Panc1 (cell line): Measurements from ENCODE around the gene BTK. TPM values are rescaled to one million over a fixed set of nuclear protein-coding genes. Genes with fewer than 3 reads are reported as not detected.

Experiments used
- ATAC-seq: fragments of 200-7000 bp; cut with Tn5 transposase; 2 replicates; pipeline ENCODE4 v1.9.1; 2020; ENCODE audit warnings: mild to moderate bottlenecking, moderate library complexity
- BruUV-seq: library from RNA; stranded (reverse); fragments of 400-500 nt; replicated peaks from 2 replicates; lab custom pipeline; 2021; lab: Mats Ljungman, UMichigan
- CTCF ChIA-PET: fragments of 300-600 bp; sonication (Branson Sonifier 250); formaldehyde crosslinking; loops from one replicate; lab custom pipeline; 2022; ENCODE audit warnings: antibody characterized with exemption; lab: Charles Lee
- POLR2A ChIA-PET: fragments of 300-600 bp; sonication (Branson Sonifier 250); formaldehyde crosslinking; loops from one replicate; lab custom pipeline; 2022; ENCODE audit warnings: antibody characterized with exemption; lab: Charles Lee
- DNase-seq: peaks from one replicate; pipeline ENCODE4 v3.0.0-alpha.2; 2010; ENCODE audit warnings: low read depth, low spot score
- H3K27ac ChIP-seq: 2 replicates; pipeline ENCODE4 v1.5.1; 2011; ENCODE audit warnings: mild to moderate bottlenecking, low read length, inconsistent platforms
- H3K27me3 ChIP-seq: fragments of 200-500 bp; sonication (Bioruptor generic); 2 replicates; pipeline ENCODE4 v1.6.0; 2014; ENCODE audit warnings: low read length, inconsistent platforms; ENCODE audit not compliant: control insufficient read depth, insufficient read depth
- H3K36me3 ChIP-seq: fragments of 200-500 bp; sonication (Bioruptor generic); 2 replicates; pipeline ENCODE4 v1.5.1; 2014; ENCODE audit warnings: inconsistent platforms, mild to moderate bottlenecking, low read length, moderate library complexity; ENCODE audit not compliant: control insufficient read depth, insufficient read depth
- H3K4me1 ChIP-seq: 2 replicates; pipeline ENCODE4 v1.5.1; 2011; ENCODE audit warnings: inconsistent platforms, mild to moderate bottlenecking, low read length, moderate library complexity; ENCODE audit not compliant: control insufficient read depth, insufficient read depth
- H3K4me3 ChIP-seq, 2 experiments: 2 replicates each; pipeline ENCODE4 v1.5.1; 2011 to 2012; ENCODE audit warnings: low read depth in 2 of 2, low read length in 2 of 2, mild to moderate bottlenecking in 2 of 2, inconsistent platforms in 1 of 2, moderate library complexity in 1 of 2
- H3K9me3 ChIP-seq: fragments of 200-500 bp; sonication (Bioruptor generic); 2 replicates; pipeline ENCODE4 v1.5.1; 2014; ENCODE audit warnings: low read depth, mild to moderate bottlenecking, inconsistent platforms, low read length, moderate library complexity; ENCODE audit not compliant: control insufficient read depth, insufficient read depth
- CTCF ChIP-seq: fragments of 450-650 bp; IDR thresholded peaks from 2 replicates; pipeline ENCODE4 v1.5.1; 2017; ENCODE audit warnings: mild to moderate bottlenecking
- POLR2AphosphoS5 ChIP-seq: IDR thresholded peaks from 2 replicates; pipeline ENCODE4 v1.6.1; 2012; ENCODE audit warnings: mild to moderate bottlenecking, low read depth, low read length, moderate library complexity
- SIN3A ChIP-seq: IDR thresholded peaks from 2 replicates; pipeline ENCODE4 v1.6.1; 2012; ENCODE audit warnings: low read depth, mild to moderate bottlenecking, low read length, moderate library complexity, borderline replicate concordance; ENCODE audit not compliant: insufficient read depth
- TCF7L2 ChIP-seq: IDR thresholded peaks from 2 replicates; pipeline ENCODE4 v1.6.1; 2011; ENCODE audit warnings: mild to moderate bottlenecking, low read depth, low read length, inconsistent platforms
- in situ Hi-C: cut with HindIII; loops from 2 replicates; pipeline ENCODE4 v1.10.0; 2016; ENCODE audit warnings: low sequenced_read_pairs, low pct_unique_long_range_greater_than_20kb
- intact Hi-C: fragments of 100-400 bp; cut with micrococcal nuclease; formaldehyde crosslinking; loops from one replicate; pipeline ENCODE4 v1.10.0; 2022; ENCODE audit not compliant: unreplicated experiment
- total RNA-seq: library from RNA; stranded (reverse); gene quantifications from one replicate; pipeline ENCODE4 v1.2.1, GENCODE V29; 2021; ENCODE audit not compliant: unreplicated experiment
- TF ChIP-seq, protein P1 (sequence below), 2 experiments: IDR thresholded peaks; 2 replicates each; pipeline ENCODE4 v1.6.1; 2011 to 2012; ENCODE audit warnings: low read depth in 2 of 2, control low read depth in 1 of 2, low read length in 1 of 2, mild to moderate bottlenecking in 1 of 2, moderate library complexity in 1 of 2; ENCODE audit not compliant: insufficient read depth in 1 of 2

BTK gene
- total RNA-seq, 1 experiment from 2014 or later, result not detected

DNA sequence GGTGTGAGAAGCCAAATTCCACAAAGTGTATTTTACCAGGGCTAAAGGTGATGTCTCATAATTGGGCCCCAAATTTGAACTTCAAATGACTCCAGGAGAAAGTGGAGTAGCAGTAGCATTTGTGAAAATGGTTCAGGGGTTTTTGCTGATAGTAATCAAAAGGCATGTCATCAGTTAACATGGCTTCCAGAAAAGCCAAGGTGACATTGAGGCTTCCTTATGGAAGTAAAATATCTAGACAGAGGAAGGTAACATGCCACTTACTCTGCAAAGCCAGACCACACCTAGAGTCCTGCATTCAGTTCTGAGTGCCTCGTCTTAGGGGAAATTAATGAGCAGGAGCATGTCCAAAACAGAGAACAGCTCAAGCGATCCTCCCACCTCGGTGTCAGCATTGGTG is 2.6 kb upstream of the BTK start:
- POLR2A ChIA-PET, result no interaction called here
- H3K4me3 ChIP-seq, result no peak overlapping the region
- TF ChIP-seq, protein P1, sequence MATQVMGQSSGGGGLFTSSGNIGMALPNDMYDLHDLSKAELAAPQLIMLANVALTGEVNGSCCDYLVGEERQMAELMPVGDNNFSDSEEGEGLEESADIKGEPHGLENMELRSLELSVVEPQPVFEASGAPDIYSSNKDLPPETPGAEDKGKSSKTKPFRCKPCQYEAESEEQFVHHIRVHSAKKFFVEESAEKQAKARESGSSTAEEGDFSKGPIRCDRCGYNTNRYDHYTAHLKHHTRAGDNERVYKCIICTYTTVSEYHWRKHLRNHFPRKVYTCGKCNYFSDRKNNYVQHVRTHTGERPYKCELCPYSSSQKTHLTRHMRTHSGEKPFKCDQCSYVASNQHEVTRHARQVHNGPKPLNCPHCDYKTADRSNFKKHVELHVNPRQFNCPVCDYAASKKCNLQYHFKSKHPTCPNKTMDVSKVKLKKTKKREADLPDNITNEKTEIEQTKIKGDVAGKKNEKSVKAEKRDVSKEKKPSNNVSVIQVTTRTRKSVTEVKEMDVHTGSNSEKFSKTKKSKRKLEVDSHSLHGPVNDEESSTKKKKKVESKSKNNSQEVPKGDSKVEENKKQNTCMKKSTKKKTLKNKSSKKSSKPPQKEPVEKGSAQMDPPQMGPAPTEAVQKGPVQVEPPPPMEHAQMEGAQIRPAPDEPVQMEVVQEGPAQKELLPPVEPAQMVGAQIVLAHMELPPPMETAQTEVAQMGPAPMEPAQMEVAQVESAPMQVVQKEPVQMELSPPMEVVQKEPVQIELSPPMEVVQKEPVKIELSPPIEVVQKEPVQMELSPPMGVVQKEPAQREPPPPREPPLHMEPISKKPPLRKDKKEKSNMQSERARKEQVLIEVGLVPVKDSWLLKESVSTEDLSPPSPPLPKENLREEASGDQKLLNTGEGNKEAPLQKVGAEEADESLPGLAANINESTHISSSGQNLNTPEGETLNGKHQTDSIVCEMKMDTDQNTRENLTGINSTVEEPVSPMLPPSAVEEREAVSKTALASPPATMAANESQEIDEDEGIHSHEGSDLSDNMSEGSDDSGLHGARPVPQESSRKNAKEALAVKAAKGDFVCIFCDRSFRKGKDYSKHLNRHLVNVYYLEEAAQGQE (IDR thresholded peaks at IDR 0.05; ENCODE audit: insufficient read depth in 1 of 2, low read depth in 2 of 2, low read length in 1 of 2), result no peak
- TF ChIP-seq POLR2AphosphoS5, result no peak
- no peak for TF ChIP-seq TCF7L2
- TF ChIP-seq CTCF, result no peak
- TF ChIP-seq SIN3A, result no peak
- CTCF ChIA-PET, result no interaction called here
- BruUV-seq, result no TSS peak
- no peak overlapping the region for H3K27ac ChIP-seq
- H3K9me3 ChIP-seq, result no peaks in the 10 kb centered on the region
- ATAC-seq (no peak), DNase-seq (no peak)
- peaks cover 14% of the 10 kb centered on the region for H3K4me1 ChIP-seq
- in situ Hi-C loops (no loop called here), intact Hi-C loops (no loop called here)
- H3K36me3 ChIP-seq, result peaks cover 11% of the 10 kb centered on the region
- H3K27me3 ChIP-seq, result no peaks in the 10 kb centered on the region

DNA sequence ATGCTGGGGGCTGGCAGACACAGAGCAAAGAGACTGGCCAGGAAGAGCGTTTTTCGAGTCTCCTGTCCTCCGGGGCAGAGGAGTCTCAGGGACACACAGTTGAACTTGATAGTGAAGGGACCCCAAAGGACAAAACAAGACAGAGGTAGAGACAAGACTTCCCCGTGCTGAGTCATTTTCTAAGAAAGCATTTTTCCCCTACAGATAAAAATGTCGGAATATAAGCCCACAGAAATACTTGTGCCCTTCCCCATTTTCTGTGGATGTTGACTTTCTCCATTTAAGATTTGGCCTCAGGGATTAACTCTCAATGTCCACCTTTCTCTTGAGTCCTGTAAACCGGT is 523 bp upstream of the BTK start:
- no TSS peak for BruUV-seq
- DNase-seq (no peak), ATAC-seq (no peak)
- ChIA-PET CTCF (no interaction called here), POLR2A (no interaction called here)
- H3K36me3 ChIP-seq, result peaks cover 1% of the 10 kb centered on the region
- H3K4me3 ChIP-seq, result no peak overlapping the region
- in situ Hi-C loops (no loop called here), intact Hi-C loops (no loop called here)
- no peaks in the 10 kb centered on the region for H3K4me1 ChIP-seq
- no peaks in the 10 kb centered on the region for H3K9me3 ChIP-seq
- no peak overlapping the region for H3K27ac ChIP-seq
- no peak for TF ChIP-seq CTCF
- TF ChIP-seq POLR2AphosphoS5, result no peak
- no peak for TF ChIP-seq SIN3A
- no peak for TF ChIP-seq TCF7L2
- TF ChIP-seq, protein P1 (IDR thresholded peaks at IDR 0.05; ENCODE audit: insufficient read depth in 1 of 2, low read depth in 2 of 2, low read length in 1 of 2), result no peak
- no peaks in the 10 kb centered on the region for H3K27me3 ChIP-seq
